HEK293 (cell line): ENCODE results near the gene SRGN.

Experiments
- INSM2 ChIP-seq: fragments of 450-650 bp; formaldehyde crosslinking; IDR thresholded peaks from 2 replicates; pipeline ENCODE4 v1.5.1; 2016; ENCODE audit warnings: missing biosample characterization, missing genetic modification characterization
- KLF7 ChIP-seq: fragments of 450-650 bp; formaldehyde crosslinking; IDR thresholded peaks from 2 replicates; pipeline ENCODE4 v1.5.1; 2016; ENCODE audit warnings: missing biosample characterization, missing genetic modification characterization, borderline replicate concordance
- KLF8 ChIP-seq: fragments of 450-650 bp; formaldehyde crosslinking; IDR thresholded peaks from 2 replicates; pipeline ENCODE4 v1.5.1; 2016; ENCODE audit warnings: missing biosample characterization, missing genetic modification characterization
- MZF1 ChIP-seq: fragments of 450-650 bp; formaldehyde crosslinking; IDR thresholded peaks from 2 replicates; pipeline ENCODE4 v1.5.1; 2017; ENCODE audit warnings: missing biosample characterization, missing genetic modification characterization, borderline replicate concordance
- OSR2 ChIP-seq: fragments of 450-650 bp; formaldehyde crosslinking; IDR thresholded peaks from 2 replicates; pipeline ENCODE4 v1.5.1; 2016; ENCODE audit warnings: missing biosample characterization, missing genetic modification characterization
- OVOL3 ChIP-seq: fragments of 450-650 bp; formaldehyde crosslinking; IDR thresholded peaks from 2 replicates; pipeline ENCODE4 v1.5.1; 2016; ENCODE audit warnings: missing biosample characterization, missing genetic modification characterization
- PRDM1 ChIP-seq: fragments of 450-650 bp; formaldehyde crosslinking; IDR thresholded peaks from 2 replicates; pipeline ENCODE4; 2016; ENCODE audit warnings: missing biosample characterization, missing genetic modification characterization
- PRDM10 ChIP-seq: fragments of 450-650 bp; formaldehyde crosslinking; IDR thresholded peaks from 2 replicates; pipeline ENCODE4 v1.5.1; 2016; ENCODE audit warnings: missing biosample characterization, missing genetic modification characterization
- ZBTB1 ChIP-seq: fragments of 450-650 bp; formaldehyde crosslinking; IDR thresholded peaks from 2 replicates; pipeline ENCODE4 v1.5.1; 2016; ENCODE audit warnings: missing biosample characterization, missing genetic modification characterization
- ZBTB48 ChIP-seq: fragments of 450-650 bp; formaldehyde crosslinking; IDR thresholded peaks from 2 replicates; pipeline ENCODE4 v1.5.1; 2016; ENCODE audit warnings: missing biosample characterization, missing genetic modification characterization
- ZNF133 ChIP-seq: fragments of 450-650 bp; formaldehyde crosslinking; IDR thresholded peaks from 2 replicates; pipeline ENCODE4 v1.5.1; 2016; ENCODE audit warnings: missing biosample characterization, missing genetic modification characterization
- ZNF18 ChIP-seq: fragments of 450-650 bp; formaldehyde crosslinking; IDR thresholded peaks from 2 replicates; pipeline ENCODE4 v1.5.1; 2016; ENCODE audit warnings: missing biosample characterization, missing genetic modification characterization
- ZNF26 ChIP-seq: fragments of 450-650 bp; formaldehyde crosslinking; IDR thresholded peaks from 2 replicates; pipeline ENCODE4 v1.5.1; 2016; ENCODE audit warnings: missing biosample characterization, missing genetic modification characterization
- ZNF274 ChIP-seq, 2 experiments: fragments of 200-500 bp in 1 of 2; fragments of 450-650 bp in 1 of 2; sonication (Bioruptor generic) in 1 of 2; formaldehyde crosslinking in 1 of 2; IDR thresholded peaks; 2 replicates each; pipeline versions ENCODE4 v1.5.1 to v1.6.1; 2014 to 2016; ENCODE audit warnings: borderline replicate concordance in 1 of 2, inconsistent platforms in 1 of 2, low read length in 1 of 2, missing biosample characterization in 1 of 2, missing genetic modification characterization in 1 of 2
- ZNF280C ChIP-seq: fragments of 450-650 bp; formaldehyde crosslinking; IDR thresholded peaks from 2 replicates; pipeline ENCODE4 v1.5.1; 2016; ENCODE audit warnings: missing biosample characterization, missing genetic modification characterization
- ZNF335 ChIP-seq: fragments of 450-650 bp; formaldehyde crosslinking; conservative IDR thresholded peaks from 2 replicates; pipeline ENCODE4 v1.5.1; 2016; ENCODE audit warnings: missing biosample characterization, missing genetic modification characterization
- ZNF37A ChIP-seq: fragments of 450-650 bp; IDR thresholded peaks from 2 replicates; pipeline ENCODE4 v1.5.1; 2018; ENCODE audit warnings: missing biosample characterization, missing genetic modification characterization
- ZNF394 ChIP-seq: fragments of 450-650 bp; formaldehyde crosslinking; IDR thresholded peaks from 2 replicates; pipeline ENCODE4 v1.5.1; 2016; ENCODE audit warnings: missing biosample characterization, missing genetic modification characterization, mild to moderate bottlenecking, moderate library complexity, borderline replicate concordance
- ZNF416 ChIP-seq: fragments of 450-650 bp; formaldehyde crosslinking; IDR thresholded peaks from 2 replicates; pipeline ENCODE4 v1.5.1; 2016; ENCODE audit warnings: missing biosample characterization, missing genetic modification characterization
- ZNF561 ChIP-seq: fragments of 450-650 bp; IDR thresholded peaks from 2 replicates; pipeline ENCODE4 v1.5.1; 2018; ENCODE audit warnings: missing biosample characterization, missing genetic modification characterization, borderline replicate concordance
- ZNF621 ChIP-seq: fragments of 450-650 bp; formaldehyde crosslinking; IDR thresholded peaks from 2 replicates; pipeline ENCODE4 v1.5.1; 2017; ENCODE audit warnings: missing biosample characterization, missing genetic modification characterization
- ZNF639 ChIP-seq: fragments of 450-650 bp; formaldehyde crosslinking; IDR thresholded peaks from 2 replicates; pipeline ENCODE4 v1.5.1; 2016; ENCODE audit warnings: missing biosample characterization, missing genetic modification characterization
- ZNF660 ChIP-seq: fragments of 450-650 bp; IDR thresholded peaks from 2 replicates; pipeline ENCODE4 v1.5.1; 2018; ENCODE audit warnings: missing biosample characterization, mild to moderate bottlenecking, missing genetic modification characterization
- ZNF843 ChIP-seq: fragments of 450-650 bp; formaldehyde crosslinking; IDR thresholded peaks from 2 replicates; pipeline ENCODE4 v1.5.1; 2016; ENCODE audit warnings: missing biosample characterization, missing genetic modification characterization

The SRGN gene

GRCh38 chr10:69123306-69123746 is 35.4 kb downstream of the SRGN start (continued):
- no peak for TF ChIP-seq ZNF26 (tag by site-specific recombination)
- no peak for TF ChIP-seq ZBTB1 (tag by site-specific recombination)
- TF ChIP-seq OSR2 (tag by site-specific recombination): no peak
- TF ChIP-seq ZNF37A: no peak
- no peak for TF ChIP-seq OVOL3
- TF ChIP-seq ZNF561 (tag by site-specific recombination): 0 out of 2 replicates have a peak, but pooled peaks have one; percentile 31
- no peak for TF ChIP-seq ZNF621 (tag by site-specific recombination)
- no peak for TF ChIP-seq ZNF843 (tag by site-specific recombination)
- TF ChIP-seq ZNF660 (tag by site-specific recombination): no peak
- TF ChIP-seq ZNF639 (tag by site-specific recombination): no peak
- TF ChIP-seq ZNF18 (tag by site-specific recombination): no peak
- no peak for TF ChIP-seq ZNF394
- TF ChIP-seq ZBTB48: 0 out of 2 replicates have a peak, but pooled peaks have one; percentile 25
- no peak for TF ChIP-seq ZNF280C (tag by site-specific recombination)
- no peak for TF ChIP-seq ZNF416 (tag by site-specific recombination)
- TF ChIP-seq MZF1: no peak
- TF ChIP-seq ZNF335: peak; percentile 93
- TF ChIP-seq ZNF274 (IDR thresholded peaks at IDR 0.05; ENCODE audit: low read length): no peak
- TF ChIP-seq ZNF274 (tag by site-specific recombination; IDR thresholded peaks at IDR 0.05; ENCODE audit: borderline replicate concordance): no peak
- TF ChIP-seq KLF7 (tag by site-specific recombination): no peak
- no peak for TF ChIP-seq KLF8
- TF ChIP-seq PRDM10 (tag by site-specific recombination): 0 out of 2 replicates have a peak, but pooled peaks have one; percentile 19
- TF ChIP-seq INSM2 (tag by site-specific recombination): no peak
- 0 out of 2 replicates have a peak, but pooled peaks have one; percentile 32 for TF ChIP-seq PRDM1 (tag by site-specific recombination)
- TF ChIP-seq ZNF133: no peak
- TF ChIP-seq, all 188 proteins: peak for 8
